ENCODE data around the gene ADGRE2. TPM values are rescaled to one million over a fixed set of nuclear protein-coding genes. Genes with fewer than 3 reads are reported as not detected.
"Not testable (repeated sequence)": the region's sequence is repeated elsewhere in the genome, so short reads cannot be mapped to it uniquely, and the experiment has no call there.

Gene ADGRE2
- not detected in 2 replicates for total RNA-seq (2012; rRNA removed)
- not detected in 2 replicates for polyA plus RNA-seq (2012; rRNA removed)
- 0.01 TPM in 1 of 2 replicates, not detected in the other for polyA plus RNA-seq (2012; cell fraction: cytosol; rRNA removed)
- polyA plus RNA-seq (2012; cell fraction: nucleus; rRNA removed; ENCODE audit: low replicate concordance) = 0.09 and 0.15 TPM in 2 replicates
- Bru-seq, nascent RNA = percentile 16 among the genes with signal in this experiment
- BruChase-seq, experiment 1, labeled RNA remaining after a 6-hour chase = percentile 11 among the genes with signal in this experiment
- percentile 12 among the genes with signal in this experiment for BruChase-seq, experiment 2, labeled RNA remaining after a 2-hour chase
- long read RNA-seq = 0 reads

- H2BK5ac ChIP-seq (ENCODE audit: low read depth, low read length, poor library complexity, severe bottlenecking); H2AK9ac ChIP-seq (replicated peaks; ENCODE audit: low read depth, low read length, poor library complexity); H2AK5ac ChIP-seq (ENCODE audit: low read depth, low read length); DNase-seq; H4K8ac ChIP-seq (ENCODE audit: low read depth in 2 of 2, low read length in 2 of 2); H3K18ac ChIP-seq (ENCODE audit: low read depth, low read length); H2BK15ac ChIP-seq (ENCODE audit: low read depth, low read length); H3K14ac ChIP-seq (replicated peaks; ENCODE audit: low read depth, low read length); ATAC-seq (ENCODE audit: low read depth); H3K4me3 ChIP-seq (ENCODE audit: insufficient read depth, low read depth, low read length); H3K79me1 ChIP-seq (ENCODE audit: low read depth in 1 of 2, low read length in 2 of 2); POLR2A ChIA-PET (ENCODE audit: unreplicated experiment); H3K56ac ChIP-seq (ENCODE audit: extremely low read depth, insufficient read depth, low read length); H3K9ac ChIP-seq (ENCODE audit: low read depth, low read length); H2AFZ ChIP-seq (replicated peaks; ENCODE audit: low read length, poor library complexity); H3K23ac ChIP-seq (ENCODE audit: low read depth, low read length); in situ Hi-C loops (cut with MboI; ENCODE audit: low sequenced_read_pairs); H3K36me3 ChIP-seq (ENCODE audit: control insufficient read depth, insufficient read depth, low read length); BruUV-seq (replicated peaks); H3K27ac ChIP-seq (ENCODE audit: insufficient read depth, low read length); H2BK20ac ChIP-seq (ENCODE audit: low read depth, low read length); H2BK120ac ChIP-seq (ENCODE audit: low read depth, low read length); H3K4ac ChIP-seq (ENCODE audit: low read depth, low read length); dilution Hi-C loops (cut with HindIII; ENCODE audit: low sequenced_read_pairs, unreplicated experiment); intact Hi-C loops (cut with micrococcal nuclease); H3K9me3 ChIP-seq (ENCODE audit: control insufficient read depth, insufficient read depth, low read length); H4K20me1 ChIP-seq (ENCODE audit: insufficient read depth, low read length); H4K5ac ChIP-seq (ENCODE audit: low read depth, low read length); H3K9me1 ChIP-seq (ENCODE audit: insufficient read depth, low read length); H3K4me1 ChIP-seq (ENCODE audit: control insufficient read depth, insufficient read depth, low read length); H4K91ac ChIP-seq (ENCODE audit: insufficient read depth, low read depth, low read length); H3K4me2 ChIP-seq (ENCODE audit: low read depth, low read length); H3K27me3 ChIP-seq (ENCODE audit: control insufficient read depth, insufficient read depth, low read length): not testable (repeated sequence)
- WGBS, 2 experiments (ENCODE audit: extremely low coverage in 2 of 2, insufficient read length in 1 of 2) = no CpG with 5 or more reads among the region's 12 CpGs
- CTCF ChIA-PET = interaction anchor here (0.6 kb wide), 1 partner anchor 9 kb away, joined by 3 read pairs; no protein-coding TSS in a partner anchor
Measured at GRCh38 chr19:14778110-14778845, at the start of gene ADGRE2. Gene ADGRE2 (minus strand): TSS chr19:14778560. CDS start chr19:14776756, 1,804 bp downstream.
